WERI-Rb-1 (cell line): ENCODE data around the gene CCDC148.

Experiments
- DNase-seq: peaks from one replicate; pipeline ENCODE4 v3.0.0-alpha.2; 2020
- H3K27ac ChIP-seq: fragments of 250-450 bp; sonication (Bioruptor Pico); 2 replicates; pipeline ENCODE4 v1.5.1; 2020; ENCODE audit warnings: mild to moderate bottlenecking, moderate library complexity
- H3K27me3 ChIP-seq: fragments of 250-450 bp; sonication (Bioruptor Pico); 2 replicates; pipeline ENCODE4 v1.5.1; 2021; ENCODE audit warnings: mild to moderate bottlenecking, low read depth, moderate library complexity; ENCODE audit not compliant: insufficient read depth, severe bottlenecking
- H3K36me3 ChIP-seq: fragments of 250-450 bp; sonication (Bioruptor Pico); 2 replicates; pipeline ENCODE4 v1.5.1; 2020; ENCODE audit warnings: mild to moderate bottlenecking, moderate library complexity
- H3K4me3 ChIP-seq: 2 replicates; pipeline ENCODE4 v1.5.1; 2011; ENCODE audit warnings: low read depth, mild to moderate bottlenecking, control low read depth, low read length
- H3K9me3 ChIP-seq: fragments of 250-450 bp; sonication (Bioruptor Pico); 2 replicates; pipeline ENCODE4 v1.5.1; 2021; ENCODE audit warnings: mild to moderate bottlenecking, moderate library complexity; ENCODE audit not compliant: severe bottlenecking
- TF ChIP-seq, protein P1 (sequence below): IDR thresholded peaks from 2 replicates; pipeline ENCODE4 v1.5.1; 2011; ENCODE audit warnings: low read depth, mild to moderate bottlenecking, control low read depth, inconsistent platforms, low read length

CCDC148 gene

DNA sequence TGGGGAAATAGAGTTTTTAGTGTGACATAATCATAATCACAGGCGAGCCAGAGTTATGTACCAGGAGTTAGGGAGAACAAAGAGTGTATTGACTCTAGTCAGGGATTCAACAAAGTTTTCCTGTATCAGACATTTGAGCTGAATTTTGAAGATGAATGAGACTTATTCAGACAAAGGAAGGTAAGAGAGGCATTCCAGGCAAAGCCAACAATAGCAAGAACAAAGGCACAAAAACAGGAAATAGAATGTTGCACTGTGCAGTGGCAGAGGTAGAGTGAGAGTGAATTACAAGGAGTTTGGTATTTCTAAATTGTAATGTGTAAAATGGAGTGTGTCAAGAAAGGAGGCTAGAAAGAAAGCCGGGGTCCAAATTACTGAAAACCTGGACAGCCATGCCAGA is 156.2 kb downstream of the CCDC148 start:
- DNase-seq, result no peak
- H3K36me3 ChIP-seq, result no peaks in the 10 kb centered on the region
- TF ChIP-seq, protein P1, sequence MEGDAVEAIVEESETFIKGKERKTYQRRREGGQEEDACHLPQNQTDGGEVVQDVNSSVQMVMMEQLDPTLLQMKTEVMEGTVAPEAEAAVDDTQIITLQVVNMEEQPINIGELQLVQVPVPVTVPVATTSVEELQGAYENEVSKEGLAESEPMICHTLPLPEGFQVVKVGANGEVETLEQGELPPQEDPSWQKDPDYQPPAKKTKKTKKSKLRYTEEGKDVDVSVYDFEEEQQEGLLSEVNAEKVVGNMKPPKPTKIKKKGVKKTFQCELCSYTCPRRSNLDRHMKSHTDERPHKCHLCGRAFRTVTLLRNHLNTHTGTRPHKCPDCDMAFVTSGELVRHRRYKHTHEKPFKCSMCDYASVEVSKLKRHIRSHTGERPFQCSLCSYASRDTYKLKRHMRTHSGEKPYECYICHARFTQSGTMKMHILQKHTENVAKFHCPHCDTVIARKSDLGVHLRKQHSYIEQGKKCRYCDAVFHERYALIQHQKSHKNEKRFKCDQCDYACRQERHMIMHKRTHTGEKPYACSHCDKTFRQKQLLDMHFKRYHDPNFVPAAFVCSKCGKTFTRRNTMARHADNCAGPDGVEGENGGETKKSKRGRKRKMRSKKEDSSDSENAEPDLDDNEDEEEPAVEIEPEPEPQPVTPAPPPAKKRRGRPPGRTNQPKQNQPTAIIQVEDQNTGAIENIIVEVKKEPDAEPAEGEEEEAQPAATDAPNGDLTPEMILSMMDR, result no peak

DNA sequence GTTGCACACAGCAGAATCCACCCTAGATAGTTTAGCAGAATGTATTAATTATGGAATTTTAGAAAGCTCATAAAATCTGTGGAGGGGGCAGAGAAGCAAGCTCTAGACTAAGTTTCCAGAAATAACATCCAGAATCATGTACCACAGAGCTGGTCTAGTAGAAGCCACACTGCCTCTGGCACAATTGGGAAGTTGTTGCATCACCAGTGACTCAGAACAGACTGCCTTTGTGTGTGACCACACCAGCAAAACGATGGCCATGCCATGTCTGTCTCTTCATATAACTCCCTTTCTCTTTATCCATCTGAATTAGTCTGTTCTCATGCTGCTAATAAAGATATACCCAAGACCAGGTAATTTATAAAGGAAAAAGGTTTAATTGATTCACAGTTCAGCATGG is 158.9 kb downstream of the CCDC148 start:
- H3K27me3 ChIP-seq, result no peaks in the 10 kb centered on the region
- H3K36me3 ChIP-seq, result no peaks in the 10 kb centered on the region
- no peak for DNase-seq
- no peak overlapping the region for H3K4me3 ChIP-seq
- H3K27ac ChIP-seq, result no peak overlapping the region
- TF ChIP-seq, protein P1, result no peak
- H3K9me3 ChIP-seq, result no peaks in the 10 kb centered on the region

More for the DNA sequence above, 156.2 kb downstream of the CCDC148 start:
- no peaks in the 10 kb centered on the region for H3K27me3 ChIP-seq
- no peaks in the 10 kb centered on the region for H3K9me3 ChIP-seq
- no peak overlapping the region for H3K4me3 ChIP-seq
- no peak overlapping the region for H3K27ac ChIP-seq

DNA sequence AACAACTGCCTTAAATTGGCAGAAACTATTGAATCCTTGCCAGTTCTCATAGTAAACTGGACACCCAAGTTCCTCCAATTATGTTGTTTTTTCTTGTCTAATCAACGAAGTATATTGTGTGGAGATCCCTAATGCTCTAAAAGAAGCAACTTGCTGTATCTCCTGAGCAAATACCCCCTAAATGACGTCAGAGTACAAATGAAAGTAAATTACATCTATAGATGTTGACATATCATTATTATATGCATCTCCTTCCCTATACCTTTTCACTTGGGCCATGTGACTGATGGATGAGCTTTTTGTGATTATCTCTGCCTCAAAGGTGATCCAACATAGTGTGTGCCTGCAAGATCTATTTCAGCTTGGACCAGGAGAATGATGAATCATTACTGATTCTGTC is 159.4 kb downstream of the CCDC148 start:
- Histone ChIP-seq H3K27me3 (no peaks in the 10 kb centered on the region), H3K4me3 (no peak overlapping the region), H3K9me3 (no peaks in the 10 kb centered on the region), H3K27ac (no peak overlapping the region), H3K36me3 (no peaks in the 10 kb centered on the region)
- TF ChIP-seq, protein P1, result no peak
- no peak for DNase-seq

DNA sequence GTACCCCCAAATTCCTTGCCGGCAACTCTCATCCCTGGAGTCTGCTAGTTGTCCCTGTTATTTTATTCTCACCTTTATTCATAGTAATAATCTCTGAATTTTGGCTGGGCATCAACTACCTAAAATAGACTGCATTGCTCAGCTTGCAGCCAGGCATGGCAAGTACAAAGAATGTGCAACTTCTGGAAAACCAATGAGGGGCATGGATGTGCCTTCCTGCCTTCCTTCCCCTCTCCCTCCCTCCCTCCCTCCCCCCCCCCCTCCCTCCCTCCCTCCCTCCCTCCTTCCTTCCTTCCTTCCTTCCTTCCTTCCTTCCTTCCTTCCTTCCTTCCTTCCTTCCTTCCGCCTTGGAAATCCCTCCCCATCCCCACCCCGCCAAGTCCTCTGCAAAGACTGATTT is 162.8 kb downstream of the CCDC148 start:
- Histone ChIP-seq H3K4me3 (no peak overlapping the region), H3K27ac (no peak overlapping the region), H3K27me3 (no peaks in the 10 kb centered on the region), H3K9me3 (no peaks in the 10 kb centered on the region), H3K36me3 (no peaks in the 10 kb centered on the region)
- DNase-seq, result no peak
- TF ChIP-seq, protein P1, result no peak

DNA sequence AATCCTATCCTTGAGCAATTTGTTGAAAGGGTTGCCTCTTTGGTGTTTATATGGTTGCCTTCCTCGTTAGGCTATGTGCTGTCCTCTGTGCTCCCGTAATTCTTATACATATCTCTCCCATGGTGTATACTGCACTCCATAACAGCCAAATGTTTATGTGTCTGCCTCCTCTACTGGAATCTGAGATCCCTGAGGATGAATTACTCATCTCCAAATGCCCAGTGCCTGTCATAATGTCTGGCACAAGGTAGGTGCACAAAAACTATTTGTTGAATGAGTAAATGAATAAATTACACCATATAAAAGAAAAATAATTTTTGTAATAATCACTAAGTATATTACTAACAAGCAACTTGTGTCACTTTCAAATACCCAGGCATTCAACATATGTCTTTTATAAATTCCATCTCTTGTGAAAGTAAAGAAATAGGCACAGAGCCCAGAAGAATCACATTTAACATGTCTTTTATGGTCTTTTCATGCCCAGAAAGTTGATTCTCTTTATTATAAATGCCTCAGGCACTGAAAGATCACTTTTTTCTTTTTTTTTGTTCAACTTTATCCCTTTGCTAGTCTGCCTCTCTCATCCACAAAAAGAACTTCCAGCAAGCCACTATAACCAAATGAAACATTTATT is 164.9 kb downstream of the CCDC148 start:
- no peaks in the 10 kb centered on the region for H3K36me3 ChIP-seq
- no peaks in the 10 kb centered on the region for H3K27me3 ChIP-seq
- H3K27ac ChIP-seq, result no peak overlapping the region
- TF ChIP-seq, protein P1, result no peak
- no peaks in the 10 kb centered on the region for H3K9me3 ChIP-seq
- no peak overlapping the region for H3K4me3 ChIP-seq
- no peak for DNase-seq

DNA sequence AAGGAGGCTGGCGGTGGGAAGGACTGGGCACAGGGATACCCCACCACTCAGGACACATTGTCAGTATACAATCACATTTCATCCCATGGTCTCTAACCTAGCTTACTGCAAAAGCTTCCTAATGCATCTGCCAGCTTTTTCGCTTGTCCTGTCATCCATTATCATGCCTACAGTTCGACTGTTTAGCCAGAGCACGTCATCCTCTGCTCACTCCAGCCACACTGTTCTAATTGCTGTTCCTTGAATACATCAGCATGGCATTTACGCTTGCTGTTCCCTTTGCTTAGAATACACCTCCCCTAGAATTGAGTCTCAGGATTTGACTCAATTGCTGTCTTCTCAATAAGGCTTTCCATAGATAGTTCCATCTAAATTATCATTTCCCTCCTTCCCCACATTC is 166.3 kb downstream of the CCDC148 start:
- Histone ChIP-seq H3K9me3 (no peaks in the 10 kb centered on the region), H3K4me3 (no peak overlapping the region), H3K36me3 (no peaks in the 10 kb centered on the region), H3K27ac (no peak overlapping the region), H3K27me3 (no peaks in the 10 kb centered on the region)
- no peak for DNase-seq
- TF ChIP-seq, protein P1, result no peak
